ENCODE measurements around the gene SPIRE1.

GRCh38 chr18:12515550-12515949 is 142.4 kb downstream of the SPIRE1 start:
- TF ChIP-seq, protein P1, sequence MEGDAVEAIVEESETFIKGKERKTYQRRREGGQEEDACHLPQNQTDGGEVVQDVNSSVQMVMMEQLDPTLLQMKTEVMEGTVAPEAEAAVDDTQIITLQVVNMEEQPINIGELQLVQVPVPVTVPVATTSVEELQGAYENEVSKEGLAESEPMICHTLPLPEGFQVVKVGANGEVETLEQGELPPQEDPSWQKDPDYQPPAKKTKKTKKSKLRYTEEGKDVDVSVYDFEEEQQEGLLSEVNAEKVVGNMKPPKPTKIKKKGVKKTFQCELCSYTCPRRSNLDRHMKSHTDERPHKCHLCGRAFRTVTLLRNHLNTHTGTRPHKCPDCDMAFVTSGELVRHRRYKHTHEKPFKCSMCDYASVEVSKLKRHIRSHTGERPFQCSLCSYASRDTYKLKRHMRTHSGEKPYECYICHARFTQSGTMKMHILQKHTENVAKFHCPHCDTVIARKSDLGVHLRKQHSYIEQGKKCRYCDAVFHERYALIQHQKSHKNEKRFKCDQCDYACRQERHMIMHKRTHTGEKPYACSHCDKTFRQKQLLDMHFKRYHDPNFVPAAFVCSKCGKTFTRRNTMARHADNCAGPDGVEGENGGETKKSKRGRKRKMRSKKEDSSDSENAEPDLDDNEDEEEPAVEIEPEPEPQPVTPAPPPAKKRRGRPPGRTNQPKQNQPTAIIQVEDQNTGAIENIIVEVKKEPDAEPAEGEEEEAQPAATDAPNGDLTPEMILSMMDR (IDR thresholded peaks at IDR 0.05), result no peak
- TF ChIP-seq POLR2AphosphoS5 (IDR thresholded peaks at IDR 0.05) (no peak), POLR2A (IDR thresholded peaks at IDR 0.05) (no peak)

All from prostate gland (tissue), 2 donors.